Hypothalamus (tissue), 51 donors: ENCODE measurements around the gene TPT1.
"Not testable (repeated sequence)": the region's sequence is repeated elsewhere in the genome, so short reads cannot be mapped to it uniquely, and the experiment has no call there.

Source experiments
- DNase-seq, 51 donors: peaks; one replicate each; lab custom pipeline; 2025; lab: John Stamatoyannopoulos, UW

TPT1 gene

DNA sequence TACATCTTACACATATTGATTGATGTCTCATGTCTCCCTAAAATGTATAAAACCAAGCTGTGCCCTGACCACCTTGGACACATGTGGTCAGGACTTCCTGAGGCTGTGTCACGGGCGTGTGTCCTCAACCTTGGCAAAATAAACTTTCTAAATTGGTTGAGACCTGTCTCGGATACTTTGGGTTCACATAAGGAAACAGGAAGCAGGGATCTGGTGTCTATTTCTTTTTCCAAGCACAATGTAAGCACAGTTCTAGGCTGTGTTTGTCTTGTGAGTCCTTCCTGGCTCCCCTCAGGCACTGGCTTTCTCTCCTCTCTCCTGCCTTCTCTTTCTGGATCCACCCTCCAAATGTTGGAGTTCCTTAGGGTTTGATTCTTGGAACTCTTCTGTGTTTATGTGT is 27.6 kb upstream of the TPT1 start:
- no peak for DNase-seq

- no peak for DNase-seq
Measured at GRCh38 chr13:45368005-45368404, 27.0 kb upstream of the TPT1 start.

DNA sequence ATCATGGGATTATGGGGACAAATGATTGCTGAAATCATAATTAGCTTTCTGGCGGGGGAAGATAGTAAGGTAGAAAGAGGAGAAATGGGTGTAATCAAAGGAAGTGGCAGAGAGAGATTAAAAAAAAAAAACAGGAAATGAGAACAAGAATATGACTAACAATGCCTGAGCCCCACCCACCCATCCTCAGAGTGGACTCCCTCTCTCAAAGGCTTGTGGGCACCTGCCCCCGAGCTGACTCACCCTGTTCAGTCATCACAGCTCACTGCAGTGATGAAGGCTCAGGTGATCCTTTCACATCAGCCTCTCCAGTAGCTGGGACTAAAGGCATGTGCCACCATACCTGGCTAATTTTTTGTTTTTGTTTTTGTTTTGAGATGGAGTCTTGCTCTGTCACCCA is 26.4 kb upstream of the TPT1 start:
- DNase-seq: peak in 4 of 51 donors; percentile 8 to 47 (median 13)

DNA sequence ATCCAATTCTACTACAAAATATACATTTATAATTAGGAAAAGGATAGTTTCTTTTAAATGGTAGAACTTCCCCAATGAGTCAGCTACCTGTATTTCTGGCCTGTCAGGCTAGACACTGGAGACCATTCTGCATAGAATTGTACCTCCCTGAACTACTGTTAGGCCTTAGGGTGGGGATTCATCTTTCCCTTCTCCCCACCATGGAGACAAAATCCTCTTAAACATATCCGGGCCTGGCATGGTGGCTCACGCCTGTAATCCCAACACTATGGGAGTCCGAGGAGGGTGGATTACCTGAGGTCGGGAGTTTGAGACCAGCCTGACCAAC is 24.5 kb upstream of the TPT1 start:
- no peak for DNase-seq

DNA sequence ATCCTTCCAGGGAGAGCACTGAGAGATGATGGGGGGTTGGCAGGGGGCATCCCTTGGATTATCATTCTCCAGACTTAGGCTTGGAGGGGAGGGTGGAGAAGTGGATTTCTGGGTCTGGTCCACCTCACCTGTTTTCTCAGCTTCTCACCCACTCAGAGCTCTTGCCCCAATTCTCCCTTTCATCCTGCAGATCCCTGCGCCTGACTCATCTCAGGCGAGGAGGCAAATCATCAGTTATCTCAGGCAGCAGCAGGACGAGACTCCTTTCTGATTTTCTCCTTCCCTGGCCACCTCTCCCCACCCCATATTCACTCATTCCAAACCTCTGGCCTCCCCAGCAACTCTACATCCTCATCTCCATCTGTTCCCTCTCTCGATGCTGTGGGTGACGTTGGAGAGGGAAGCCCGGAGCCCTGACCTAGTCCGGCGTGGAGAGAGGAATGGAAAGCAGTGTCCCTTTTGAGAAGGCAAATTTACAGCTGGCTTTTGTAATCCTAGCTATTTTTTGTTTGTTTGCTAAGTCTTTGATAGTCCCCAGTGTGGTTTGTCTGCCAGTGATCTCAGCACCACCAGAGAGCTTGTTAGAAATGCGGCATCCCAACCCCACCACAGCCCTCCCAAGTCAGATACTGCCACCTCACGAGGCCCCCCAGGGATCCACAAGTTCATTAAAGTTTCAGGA is 24.0 kb upstream of the TPT1 start:
- DNase-seq: no peak

GRCh38 chr13:45362939-45363338 is 22.0 kb upstream of the TPT1 start:
- DNase-seq: no peak

GRCh38 chr13:45361596-45362206 is 20.7 kb upstream of the TPT1 start:
- no peak for DNase-seq

DNA sequence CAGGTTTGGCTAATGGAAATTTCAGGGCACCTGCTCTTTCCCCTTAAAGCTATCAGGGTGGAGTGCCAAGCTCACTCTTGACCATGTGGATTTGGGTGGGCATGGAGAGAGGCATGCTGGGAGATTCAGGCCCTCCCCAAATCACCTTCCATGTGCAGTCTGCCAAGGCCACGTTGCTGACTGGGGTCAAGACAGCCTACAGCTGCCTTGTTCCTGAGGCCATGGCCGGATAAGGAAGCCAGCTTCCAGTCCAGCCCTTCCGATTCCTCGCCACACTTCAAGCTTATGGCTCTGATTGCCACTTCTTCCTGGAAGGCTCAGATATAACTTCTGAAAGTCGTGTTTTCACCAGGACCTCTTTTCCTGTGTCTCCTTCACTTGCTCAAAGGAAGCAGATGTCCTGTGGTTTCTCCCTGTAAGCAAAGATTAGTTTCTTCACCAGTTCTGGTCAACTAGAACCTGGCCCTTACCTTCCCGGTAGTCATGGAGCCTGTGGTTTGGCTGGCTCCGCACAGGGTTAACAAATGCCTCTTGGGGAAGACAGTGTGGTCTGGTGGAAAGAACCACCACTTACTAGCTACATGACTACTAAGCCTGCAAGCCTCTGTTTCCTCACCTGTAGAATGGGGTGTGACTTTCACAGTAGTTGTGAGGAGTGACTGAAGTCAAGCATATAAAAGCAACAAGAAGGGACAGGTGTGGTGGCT is 16.1 kb upstream of the TPT1 start:
- DNase-seq: no peak

DNA sequence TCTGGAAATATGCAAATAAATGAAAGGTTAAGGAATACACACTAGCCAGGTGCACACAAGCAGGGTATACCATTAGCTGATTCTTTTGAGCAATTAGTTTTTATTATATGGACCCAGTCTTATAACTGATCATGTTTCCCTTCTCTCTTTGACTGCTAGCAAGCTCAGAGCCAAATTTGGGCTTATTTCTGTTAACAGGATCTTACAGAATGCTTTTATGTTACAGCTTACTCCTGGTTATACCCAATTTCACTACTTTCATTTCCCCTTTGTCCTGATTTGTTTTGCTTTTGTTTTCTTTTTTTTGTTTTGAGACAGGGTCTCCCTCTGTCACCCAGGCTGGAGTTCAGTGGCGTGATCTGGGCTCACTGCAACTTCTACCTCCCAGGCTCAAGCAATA is 12.9 kb upstream of the TPT1 start:
- DNase-seq: no peak

DNA sequence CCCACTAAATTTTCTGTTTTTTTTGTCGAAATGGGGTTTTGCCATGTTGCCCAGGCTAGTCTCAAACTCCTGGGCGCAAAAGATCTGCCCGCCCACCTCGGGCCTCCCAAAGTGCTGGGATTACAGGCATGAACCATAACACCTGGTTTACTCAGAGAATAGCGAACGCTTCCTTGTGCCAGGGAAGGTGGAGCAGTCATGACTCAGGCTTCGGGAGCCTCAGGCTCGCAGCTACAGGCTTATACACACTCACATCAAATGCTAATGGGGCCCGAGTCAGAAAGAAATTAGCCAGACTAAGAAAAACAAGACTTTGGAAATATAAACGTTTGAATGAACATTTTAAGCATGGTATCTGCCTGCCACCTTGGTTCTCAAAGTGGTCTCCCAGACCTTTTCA is 11.0 kb upstream of the TPT1 start:
- DNase-seq: no peak

DNA sequence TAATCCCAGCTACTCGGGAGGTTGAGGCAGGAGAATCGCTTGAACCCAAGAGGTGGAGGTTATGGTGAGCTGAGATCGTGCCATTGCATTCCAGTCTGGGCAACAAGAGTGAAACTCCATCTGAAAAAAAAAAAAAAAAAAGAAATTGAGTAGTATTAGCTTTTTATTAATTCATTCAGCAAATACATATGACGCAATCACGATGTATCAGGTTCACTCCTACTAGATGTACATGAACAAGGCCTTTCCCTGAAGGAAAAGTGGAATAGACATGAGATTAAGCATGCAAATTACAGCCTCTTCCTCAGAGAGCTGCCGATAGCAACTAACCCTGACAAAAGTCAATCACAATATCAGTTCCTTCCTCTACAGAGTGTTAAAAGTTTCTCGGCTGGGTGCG is 9.2 kb upstream of the TPT1 start:
- DNase-seq: no peak

DNA sequence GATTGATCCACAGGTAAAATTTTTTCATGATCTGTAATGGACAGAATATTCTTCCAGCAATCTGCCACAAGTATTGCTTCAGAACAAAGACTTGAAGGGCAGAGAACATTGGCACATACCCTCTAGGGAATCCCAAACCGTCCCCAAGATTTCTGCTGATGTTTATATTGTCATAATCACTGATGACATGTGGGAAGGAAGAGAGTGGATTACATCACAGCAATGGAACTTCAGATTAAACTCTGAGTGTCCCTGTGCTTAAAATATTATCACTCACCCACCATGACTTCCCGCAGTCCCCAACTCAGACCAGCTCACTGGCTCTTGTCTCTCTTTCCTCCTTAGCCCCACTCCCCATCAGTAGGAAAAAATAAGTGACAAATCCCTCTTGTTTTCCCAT is 8.5 kb upstream of the TPT1 start:
- no peak for DNase-seq

DNA sequence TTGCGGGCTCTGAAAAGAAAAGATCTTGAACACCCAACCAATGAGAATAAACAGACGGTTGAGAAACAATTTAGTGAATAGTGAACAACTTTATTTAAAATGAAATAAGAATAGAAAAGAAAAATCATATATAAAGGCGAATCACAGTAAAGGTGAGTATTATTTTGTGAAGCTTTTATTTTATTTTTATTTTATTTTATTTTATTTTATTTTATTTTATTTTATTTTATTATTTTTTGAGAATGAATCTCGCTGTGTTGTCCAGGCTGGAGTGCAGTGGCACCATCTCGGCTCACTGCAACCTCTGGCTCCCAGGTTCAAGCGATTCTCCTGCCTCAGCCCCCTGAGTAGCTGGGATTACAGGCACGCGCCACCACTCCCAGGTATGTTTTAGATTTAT is 3.1 kb upstream of the TPT1 start:
- DNase-seq: not testable (repeated sequence)

DNA sequence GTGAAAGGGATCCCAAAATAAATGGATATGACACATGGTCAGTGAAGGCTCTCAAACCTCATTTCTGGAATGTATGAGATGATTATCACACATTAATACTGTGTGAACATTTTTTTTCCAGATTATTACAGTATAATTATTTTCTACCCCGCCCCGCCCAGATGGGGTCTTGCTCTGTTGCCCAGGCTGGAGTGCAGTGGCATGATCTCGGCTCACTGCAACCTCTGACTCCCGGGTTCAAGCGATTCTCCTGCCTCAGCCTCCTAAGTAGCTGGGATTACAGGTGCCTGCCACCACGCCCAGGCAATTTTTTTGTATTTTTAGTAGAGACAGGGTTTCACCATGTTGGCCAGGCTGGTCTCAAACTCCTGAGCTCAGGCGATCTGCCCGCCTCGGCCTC is 2.1 kb upstream of the TPT1 start:
- not testable (repeated sequence) for DNase-seq

- DNase-seq: not testable (repeated sequence)
Measured at GRCh38 chr13:45342668-45343067, 1.7 kb upstream of the TPT1 start.

- DNase-seq: peak in 4 of 51 donors; percentile 39 to 71 (median 41)
Measured at GRCh38 chr13:45341799-45342500, 967 bp upstream of the TPT1 start.

DNA sequence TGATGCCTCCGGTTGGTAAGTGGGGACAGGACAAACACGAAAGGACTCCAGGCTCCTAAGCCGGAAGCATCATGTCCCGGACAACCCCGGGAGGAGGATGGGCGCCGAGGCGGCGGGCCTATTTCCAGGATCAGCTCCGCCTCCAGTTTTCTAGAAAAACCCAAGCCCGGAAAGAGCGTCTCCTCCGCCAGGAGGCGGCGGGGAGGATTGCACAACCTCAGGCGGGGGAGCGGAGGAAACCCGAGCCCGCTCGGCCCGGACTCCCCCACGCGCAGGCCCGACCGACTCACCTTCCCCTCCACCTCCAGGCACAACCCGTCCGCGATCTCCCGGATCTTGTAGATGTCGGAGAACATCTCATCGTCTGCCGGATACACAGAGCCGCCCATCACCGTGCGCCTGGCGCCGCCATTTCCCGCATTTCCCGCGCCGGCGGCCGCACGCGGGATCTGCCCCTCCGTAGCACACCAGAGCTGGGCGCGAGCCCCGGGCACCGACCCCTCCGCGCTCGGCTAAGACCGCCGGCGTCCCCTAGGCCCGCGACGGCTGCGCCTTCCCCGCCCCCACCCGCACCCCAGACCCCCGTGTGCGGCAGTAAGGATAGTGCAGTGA is 455 bp downstream of the TPT1 start:
- DNase-seq: peak; percentile 37 to 89 (median 81)

DNA sequence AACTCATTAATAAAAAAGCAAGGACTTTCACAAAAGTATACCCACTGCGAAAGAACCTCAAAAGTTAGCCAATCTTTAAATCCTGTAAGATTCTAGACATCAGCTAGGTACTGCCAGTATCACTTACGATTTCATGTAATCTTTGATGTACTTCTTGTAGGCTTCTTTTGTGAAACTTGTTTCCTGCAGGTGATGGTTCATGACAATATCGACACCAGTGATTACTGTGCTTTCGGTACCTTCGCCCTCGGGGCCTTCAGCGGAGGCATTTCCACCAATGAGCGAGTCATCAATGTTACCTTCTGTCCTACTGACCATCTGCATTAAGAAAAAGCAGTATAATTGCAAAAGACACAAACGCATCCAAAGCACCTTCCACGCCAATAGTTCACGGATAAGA is 1.1 kb downstream of the TPT1 start:
- DNase-seq: no peak

DNA sequence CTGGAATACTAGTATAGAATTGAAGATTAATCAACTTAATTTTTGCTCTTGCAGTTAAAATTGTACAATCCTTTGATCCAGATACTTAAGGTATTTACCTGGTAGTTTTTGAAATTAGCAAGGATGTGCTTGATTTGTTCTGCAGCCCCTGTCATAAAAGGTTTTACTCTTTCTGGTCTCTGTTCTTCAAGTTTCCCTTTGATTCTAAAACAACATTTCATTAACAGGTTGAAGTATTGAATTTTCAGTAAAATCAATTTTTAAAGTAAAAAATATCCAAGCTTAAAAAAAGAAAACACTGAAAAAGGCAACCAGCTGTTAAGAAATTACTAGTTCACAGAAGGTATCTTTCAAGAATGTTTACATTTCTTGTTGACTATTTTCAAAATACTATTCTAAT is 1.6 kb downstream of the TPT1 start:
- no peak for DNase-seq

DNA sequence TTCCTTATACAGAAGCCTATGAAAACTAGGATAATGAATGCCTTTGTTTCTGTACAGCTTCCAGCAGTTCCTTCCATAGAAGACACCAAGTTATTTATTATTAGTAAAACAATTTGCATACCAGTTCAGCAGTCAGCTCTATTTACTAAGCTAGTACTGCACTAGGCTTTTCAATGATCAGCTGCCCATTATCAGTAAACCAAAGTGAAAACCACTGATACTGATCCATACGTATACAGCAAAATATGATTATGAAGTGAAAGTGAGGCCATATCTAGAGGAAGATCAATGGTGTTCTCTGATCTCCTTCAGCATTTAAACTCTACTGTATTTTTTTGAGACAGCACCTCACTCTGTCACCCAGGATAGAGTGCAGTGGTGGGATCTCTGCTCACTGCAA is 3.2 kb downstream of the TPT1 start:
- no peak for DNase-seq

GRCh38 chr13:45337395-45337794 is 3.6 kb downstream of the TPT1 start:
- DNase-seq: no peak
